ENCODE results near the gene RUFY3. TPM values are rescaled to one million over a fixed set of nuclear protein-coding genes. Genes with fewer than 3 reads are reported as not detected.

Gene RUFY3
- polyA plus RNA-seq, 3 donors, result 11.1 to 37.3 (median 12.5) TPM

- Mint-ChIP-seq H3K36me3 (peaks cover 45 to 61% of the 10 kb centered on the region in 2 donors), H3K4me3 (no peak overlapping the region), H3K9me3 (peaks cover 0 to 1% (median 0%) of the 10 kb centered on the region in 7 donors), H3K4me1 (peaks cover 16% of the 10 kb centered on the region), H3K27me3 (ENCODE audit: low read depth in 3 of 3) (no peaks in the 10 kb centered on the region), H3K27ac (peak overlapping the region in 1 of 7 donors; percentile 37)
- intact Hi-C loops (cut with micrococcal nuclease), result no loop called here
- WGBS (ENCODE audit: insufficient coverage), result 48% methylated on average over 2 of the region's 3 CpGs
- H4K20me1 ChIP-seq (ENCODE audit: insufficient read depth, low read length), result peaks cover 5% of the 10 kb centered on the region
- no peak overlapping the region for H3K9ac ChIP-seq (ENCODE audit: insufficient read depth, low read length, poor library complexity, severe bottlenecking)
- no peak for DNase-seq
- H3K4me2 ChIP-seq (replicated peaks; ENCODE audit: extremely low read depth, low read length, poor library complexity, severe bottlenecking), result no peak overlapping the region
- H3K36me3 ChIP-seq (replicated peaks in 1 of 2; ENCODE audit: control insufficient read depth in 1 of 2, insufficient read depth in 2 of 2, low read length in 2 of 2), result peaks cover 44 to 51% of the 10 kb centered on the region in 2 donors
- H3K9me3 ChIP-seq (replicated peaks in 1 of 2; ENCODE audit: control insufficient read depth in 1 of 2, insufficient read depth in 1 of 2, low read length in 2 of 2), result no peaks in the 10 kb centered on the region
- H2AFZ ChIP-seq (ENCODE audit: insufficient read depth, low read depth, low read length, poor library complexity, severe bottlenecking), result no peak overlapping the region
- no peak overlapping the region for H3K4me3 ChIP-seq (replicated peaks in 1 of 3; ENCODE audit: low read depth in 2 of 3, low read length in 3 of 3)
- peak overlapping the region in 1 of 2 donors; percentile 34 for H3K27ac ChIP-seq (ENCODE audit: low read depth in 1 of 2, low read length in 2 of 2)
- no peak for TF ChIP-seq CTCF (IDR thresholded peaks at IDR 0.05)
- H3K4me1 ChIP-seq (ENCODE audit: control insufficient read depth in 1 of 2, insufficient read depth in 2 of 2, low read length in 2 of 2), result peaks cover 0 to 5% of the 10 kb centered on the region in 2 donors
- H3K79me2 ChIP-seq (ENCODE audit: insufficient read depth, low read length), result no peaks in the 10 kb centered on the region
- H3K27me3 ChIP-seq (ENCODE audit: control insufficient read depth in 2 of 2, insufficient read depth in 2 of 2, low read length in 2 of 2), result no peaks in the 10 kb centered on the region
These were observed 97.2 kb downstream of the RUFY3 start for GRCh38 chr4:70818921-70819320.

GRCh38 chr4:70829015-70829414, 107.3 kb downstream of the RUFY3 start:
- no peak overlapping the region for H3K27ac ChIP-seq (ENCODE audit: low read depth in 1 of 2, low read length in 2 of 2)
- no peak overlapping the region for H3K4me2 ChIP-seq (replicated peaks; ENCODE audit: extremely low read depth, low read length, poor library complexity, severe bottlenecking)
- Mint-ChIP-seq H3K9me3 (no peaks in the 10 kb centered on the region), H3K27me3 (ENCODE audit: low read depth in 3 of 3) (peaks cover 0 to 2% (median 1%) of the 10 kb centered on the region in 3 donors), H3K27ac (peak overlapping the region in 2 of 7 donors; percentile 26 to 66), H3K4me1 (no peaks in the 10 kb centered on the region), H3K4me3 (no peak overlapping the region), H3K36me3 (peaks cover 73 to 96% of the 10 kb centered on the region in 2 donors)
- no peak overlapping the region for H3K4me3 ChIP-seq (replicated peaks in 1 of 3; ENCODE audit: low read depth in 2 of 3, low read length in 3 of 3)
- H3K27me3 ChIP-seq (ENCODE audit: control insufficient read depth in 2 of 2, insufficient read depth in 2 of 2, low read length in 2 of 2), result no peaks in the 10 kb centered on the region
- H3K9me3 ChIP-seq (replicated peaks in 1 of 2; ENCODE audit: control insufficient read depth in 1 of 2, insufficient read depth in 1 of 2, low read length in 2 of 2), result no peaks in the 10 kb centered on the region
- no CpG with 5 or more reads among the region's 3 CpGs for WGBS (ENCODE audit: insufficient coverage)
- peaks cover 88 to 97% of the 10 kb centered on the region in 2 donors for H3K36me3 ChIP-seq (replicated peaks in 1 of 2; ENCODE audit: control insufficient read depth in 1 of 2, insufficient read depth in 2 of 2, low read length in 2 of 2)
- peaks cover 39% of the 10 kb centered on the region for H4K20me1 ChIP-seq (ENCODE audit: insufficient read depth, low read length)
- no peak overlapping the region for H2AFZ ChIP-seq (ENCODE audit: insufficient read depth, low read depth, low read length, poor library complexity, severe bottlenecking)
- peaks cover 13% of the 10 kb centered on the region for H3K79me2 ChIP-seq (ENCODE audit: insufficient read depth, low read length)
- no peaks in the 10 kb centered on the region for H3K4me1 ChIP-seq (ENCODE audit: control insufficient read depth in 1 of 2, insufficient read depth in 2 of 2, low read length in 2 of 2)
- DNase-seq, result no peak
- no peak overlapping the region for H3K9ac ChIP-seq (ENCODE audit: insufficient read depth, low read length, poor library complexity, severe bottlenecking)
- TF ChIP-seq CTCF (IDR thresholded peaks at IDR 0.05), result no peak
- intact Hi-C loops (cut with micrococcal nuclease), result no loop called here

All from CD14-positive monocyte (primary cell).